ENCODE data around the gene STUB1.
"Not testable (repeated sequence)": the region's sequence is repeated elsewhere in the genome, so short reads cannot be mapped to it uniquely, and the experiment has no call there.

STUB1 gene

DNA sequence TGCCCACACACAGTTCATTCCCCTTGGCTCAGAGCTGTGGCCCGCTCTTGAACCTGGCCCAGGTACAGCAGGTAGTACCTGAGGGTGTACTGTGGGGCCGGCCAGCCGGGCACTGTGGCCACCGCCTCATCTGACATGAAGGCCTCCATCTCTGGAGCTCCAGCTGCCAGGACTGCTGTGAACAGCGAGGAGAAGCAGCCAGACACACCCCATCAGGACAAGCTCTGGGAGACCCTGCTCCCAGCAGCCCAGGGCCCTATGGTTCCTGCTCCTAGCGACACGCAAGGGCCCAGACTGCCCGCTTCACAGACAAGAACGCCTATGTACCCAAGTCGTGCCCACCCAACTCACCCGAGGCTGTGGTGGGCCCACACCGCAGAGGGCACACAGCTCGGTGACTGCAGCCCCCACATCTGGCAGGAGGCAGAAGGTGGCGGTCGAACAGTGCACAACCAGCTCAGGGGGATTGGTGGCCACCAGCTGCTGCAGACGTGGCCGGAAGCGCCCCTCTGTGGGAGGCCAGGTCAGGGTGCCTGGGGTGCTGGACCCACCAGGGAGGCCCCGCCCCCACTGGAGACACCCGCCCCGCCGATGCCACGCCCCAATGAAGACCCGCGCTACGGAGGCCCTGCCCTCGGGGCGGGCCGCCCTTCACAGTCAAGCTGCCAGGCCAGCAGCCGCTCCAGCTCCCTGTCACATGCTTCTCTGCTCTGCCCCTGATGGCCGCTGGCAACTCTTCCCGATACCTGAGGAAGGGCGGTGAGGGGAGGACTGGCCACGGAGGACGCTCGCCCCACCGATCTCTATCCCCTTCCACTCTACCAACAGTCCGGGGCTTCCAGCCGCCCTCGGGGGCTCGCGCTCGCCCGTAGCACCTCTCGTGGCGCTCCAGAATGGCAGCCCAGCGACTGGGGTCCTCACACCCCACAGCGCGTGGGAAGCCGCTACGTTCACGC is 1.1 kb upstream of the STUB1 start:
- DNase-seq (ENCODE audit: low read depth), result peak; percentile 64

DNA sequence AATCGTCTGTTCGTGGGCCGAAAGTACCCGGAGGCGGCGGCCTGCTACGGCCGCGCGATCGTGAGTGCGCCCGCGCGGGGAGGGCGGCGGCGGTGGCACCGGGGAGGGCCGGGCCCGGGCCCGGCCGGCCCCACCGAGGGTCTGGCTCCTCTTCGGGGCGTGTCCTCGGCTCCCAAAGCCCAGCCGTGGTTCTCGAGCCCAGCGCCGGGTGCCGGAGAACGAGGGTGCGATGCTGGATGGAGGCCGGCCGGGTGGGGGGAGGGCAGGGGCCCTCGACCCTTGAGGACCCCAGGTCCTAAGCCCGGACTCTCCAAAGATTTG is 375 bp downstream of the STUB1 start:
- DNase-seq (ENCODE audit: low read depth), result no peak

DNA sequence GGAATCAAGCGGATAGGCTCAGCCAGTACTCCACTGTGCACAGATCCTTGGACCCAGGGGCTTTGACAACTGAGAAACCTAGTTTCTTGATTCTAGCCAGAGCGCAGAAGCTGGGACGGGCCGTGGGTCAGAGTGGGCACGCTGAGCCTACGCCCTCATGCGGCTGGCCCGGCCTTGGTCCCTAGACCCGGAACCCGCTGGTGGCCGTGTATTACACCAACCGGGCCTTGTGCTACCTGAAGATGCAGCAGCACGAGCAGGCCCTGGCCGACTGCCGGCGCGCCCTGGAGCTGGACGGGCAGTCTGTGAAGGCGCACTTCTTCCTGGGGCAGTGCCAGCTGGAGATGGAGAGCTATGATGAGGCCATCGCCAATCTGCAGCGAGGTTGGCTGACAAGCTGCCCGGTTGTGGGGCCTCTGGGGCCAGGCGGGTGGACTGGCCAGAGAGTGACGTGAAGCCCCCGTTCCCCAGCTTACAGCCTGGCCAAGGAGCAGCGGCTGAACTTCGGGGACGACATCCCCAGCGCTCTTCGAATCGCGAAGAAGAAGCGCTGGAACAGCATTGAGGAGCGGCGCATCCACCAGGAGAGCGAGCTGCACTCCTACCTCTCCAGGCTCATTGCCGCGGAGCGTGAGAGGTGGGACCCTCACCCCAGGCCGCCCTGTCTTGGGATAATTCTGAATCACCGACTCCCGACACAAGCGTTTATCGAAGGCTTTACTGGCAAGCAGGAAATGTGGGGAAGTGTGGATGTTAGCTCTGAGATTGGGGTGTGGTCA is 946 bp downstream of the STUB1 start:
- DNase-seq (ENCODE audit: low read depth), result peak; percentile 44

DNA sequence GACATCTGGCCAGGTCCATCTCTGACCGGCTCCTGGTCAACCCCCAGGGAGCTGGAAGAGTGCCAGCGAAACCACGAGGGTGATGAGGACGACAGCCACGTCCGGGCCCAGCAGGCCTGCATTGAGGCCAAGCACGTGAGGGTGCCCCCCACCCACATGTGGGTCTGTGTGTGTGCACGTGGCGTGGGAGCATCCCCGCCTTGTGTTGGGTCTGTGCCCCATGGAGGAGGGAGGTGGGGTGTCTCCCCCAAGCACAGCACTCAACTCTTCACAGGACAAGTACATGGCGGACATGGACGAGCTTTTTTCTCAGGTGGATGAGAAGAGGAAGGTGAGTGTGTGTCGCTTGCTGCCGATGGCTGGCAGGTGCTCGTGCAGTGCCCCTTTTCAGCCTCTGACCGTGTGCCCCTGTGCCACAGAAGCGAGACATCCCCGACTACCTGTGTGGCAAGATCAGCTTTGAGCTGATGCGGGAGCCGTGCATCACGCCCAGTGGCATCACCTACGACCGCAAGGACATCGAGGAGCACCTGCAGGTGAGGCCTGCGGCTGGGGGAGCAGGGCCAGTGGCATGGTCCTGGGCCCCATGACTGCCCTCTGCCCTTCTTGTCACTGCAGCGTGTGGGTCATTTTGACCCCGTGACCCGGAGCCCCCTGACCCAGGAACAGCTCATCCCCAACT is 1.7 kb downstream of the STUB1 start:
- peak; percentile 22 for DNase-seq (ENCODE audit: low read depth)

DNA sequence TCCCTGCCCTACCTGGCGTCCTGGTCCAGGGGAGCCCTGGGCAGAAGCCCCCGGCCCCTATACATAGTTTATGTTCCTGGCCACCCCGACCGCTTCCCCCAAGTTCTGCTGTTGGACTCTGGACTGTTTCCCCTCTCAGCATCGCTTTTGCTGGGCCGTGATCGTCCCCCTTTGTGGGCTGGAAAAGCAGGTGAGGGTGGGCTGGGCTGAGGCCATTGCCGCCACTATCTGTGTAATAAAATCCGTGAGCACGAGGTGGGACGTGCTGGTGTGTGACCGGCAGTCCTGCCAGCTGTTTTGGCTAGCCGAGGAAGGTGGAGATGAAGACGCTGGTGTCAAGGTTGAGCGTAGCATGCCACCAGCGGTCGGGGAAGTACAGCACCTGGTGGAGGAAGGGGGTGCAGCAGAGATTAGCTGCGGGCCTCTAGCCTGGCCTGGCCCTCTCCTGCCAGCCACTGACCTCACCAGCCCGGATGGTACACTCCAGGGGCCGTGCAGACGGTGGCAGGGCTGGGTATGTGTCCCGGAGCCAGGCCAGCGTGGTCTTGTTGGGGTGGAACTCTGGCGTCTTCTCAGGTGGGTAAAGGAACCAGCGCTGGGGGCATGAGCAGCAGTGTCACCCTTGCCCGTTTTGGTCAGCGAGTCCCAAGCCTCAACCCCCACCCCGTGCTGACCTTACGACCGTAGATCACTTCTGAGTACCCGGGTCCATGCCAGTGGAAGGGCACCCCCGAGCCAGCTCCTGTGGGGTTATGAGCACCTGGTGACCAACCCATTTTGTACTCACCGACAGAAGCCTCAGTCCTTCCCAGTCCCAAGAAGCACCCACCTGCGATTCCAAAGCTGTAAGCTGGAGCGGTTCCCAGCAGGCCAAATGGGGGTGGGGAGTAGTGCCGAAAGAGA is 2.5 kb downstream of the STUB1 start:
- DNase-seq (ENCODE audit: low read depth), result no peak

DNA sequence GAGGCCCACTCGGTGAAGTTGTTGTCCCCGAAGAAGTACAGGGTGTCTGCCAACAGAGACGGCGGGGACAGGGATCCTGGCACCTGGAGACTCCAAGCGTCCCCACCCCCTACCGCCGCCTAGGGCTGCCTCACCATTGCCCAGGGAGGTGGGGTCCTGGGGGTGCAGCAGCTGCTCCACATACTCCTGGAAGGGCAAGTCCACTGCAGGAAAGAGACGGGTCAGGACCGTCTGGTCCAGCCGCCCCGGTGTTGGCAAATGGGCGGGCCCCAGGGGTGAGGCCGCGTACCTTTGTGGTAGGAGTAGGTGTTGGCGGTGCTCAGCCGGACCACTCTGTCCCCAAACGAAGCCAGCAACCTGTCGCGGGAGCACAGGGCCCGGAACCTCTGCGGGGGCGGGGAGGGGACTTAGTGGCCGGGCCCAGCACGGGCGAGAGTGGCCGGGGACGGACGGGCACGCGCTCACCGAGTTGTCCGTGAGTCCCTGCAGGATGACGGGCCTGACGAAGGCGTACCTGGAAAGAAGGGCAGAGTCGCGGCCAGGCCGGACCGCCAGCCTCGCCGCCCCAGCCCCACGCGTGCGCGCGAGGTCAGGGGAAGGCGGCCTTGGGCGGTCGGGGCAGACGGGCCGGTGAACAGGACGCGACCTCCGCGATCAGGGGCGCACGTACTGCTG is 3.3 kb downstream of the STUB1 start:
- DNase-seq (ENCODE audit: low read depth), result no peak

DNA sequence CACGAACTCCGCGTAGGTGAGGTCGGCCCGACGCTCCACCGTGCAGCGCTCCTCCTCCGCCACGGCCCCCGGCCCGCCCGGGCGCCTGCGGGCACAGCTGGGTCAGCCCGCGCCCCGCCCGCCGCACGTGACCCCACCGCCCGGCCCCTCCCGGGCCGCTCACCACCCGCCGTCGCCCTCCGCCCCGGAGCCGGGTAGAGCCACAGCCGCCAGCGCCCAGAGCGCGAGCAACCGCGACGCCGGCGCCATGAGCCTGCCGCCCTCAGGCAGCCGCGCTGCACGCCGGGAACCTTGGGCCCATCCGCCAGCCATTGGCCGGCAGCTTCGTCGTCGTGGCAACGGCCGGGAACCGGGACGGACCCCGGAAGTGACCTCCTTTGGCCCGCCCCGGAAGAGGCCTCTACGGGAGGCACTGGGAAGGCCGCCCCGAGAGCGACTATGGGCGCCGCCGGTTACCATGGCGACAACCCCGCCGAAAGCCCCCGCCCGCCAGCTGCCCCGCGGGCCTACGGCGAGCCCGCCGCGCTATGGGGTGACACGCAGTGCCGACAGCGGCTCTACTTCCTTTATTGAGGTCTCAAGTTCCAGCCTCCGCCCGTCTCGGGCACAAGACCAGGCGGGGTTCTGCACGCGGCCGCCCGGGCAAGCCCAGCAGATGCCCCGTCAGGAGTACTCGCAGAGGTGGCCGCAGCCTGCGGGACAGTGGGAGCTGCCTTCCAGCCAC is 4.0 kb downstream of the STUB1 start, which contains the start of gene JMJD8:
Gene JMJD8, minus strand, starts transcription at position 264 of the 724 bp plus-strand sequence. Its CDS starts 15 bp downstream, at position 249.
- DNase-seq (ENCODE audit: low read depth), result peak; percentile 96

DNA sequence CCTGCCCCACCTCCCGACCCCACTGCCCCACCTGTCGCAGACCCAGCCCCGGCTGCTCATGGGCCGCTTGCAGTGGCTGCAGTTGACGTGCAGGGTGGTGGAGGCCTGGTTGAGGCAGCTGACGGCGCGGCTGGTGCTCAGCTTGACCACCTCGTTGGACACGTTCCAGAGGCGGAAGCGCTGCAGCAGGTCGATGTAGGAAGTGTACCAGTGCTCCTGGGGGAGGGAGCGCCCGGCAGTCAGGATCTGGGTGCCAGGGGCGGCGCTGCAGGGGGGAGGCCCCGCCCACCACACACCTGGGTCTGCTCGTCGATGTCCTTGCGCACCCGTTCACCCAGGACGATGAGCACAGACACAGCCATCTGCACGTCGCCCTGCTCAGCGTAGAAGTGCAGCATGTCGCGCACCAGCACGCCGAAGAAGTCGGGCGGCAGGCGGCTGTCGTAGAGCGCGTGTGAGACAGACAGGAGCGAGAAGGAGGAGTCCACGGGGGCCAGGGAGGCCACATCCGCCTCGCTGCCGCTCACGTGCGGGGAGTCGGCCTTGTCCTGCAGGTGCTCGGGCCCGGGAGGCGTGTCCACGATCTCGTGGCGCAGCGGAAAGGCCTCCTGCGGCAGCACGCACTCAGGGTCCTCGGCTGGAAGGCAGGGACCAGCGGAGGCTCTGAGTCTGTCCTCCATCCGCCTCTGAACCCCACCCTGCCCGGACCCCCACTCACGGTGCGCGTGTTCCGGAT is 4.9 kb downstream of the STUB1 start:
- no peak for DNase-seq (ENCODE audit: low read depth)

DNA sequence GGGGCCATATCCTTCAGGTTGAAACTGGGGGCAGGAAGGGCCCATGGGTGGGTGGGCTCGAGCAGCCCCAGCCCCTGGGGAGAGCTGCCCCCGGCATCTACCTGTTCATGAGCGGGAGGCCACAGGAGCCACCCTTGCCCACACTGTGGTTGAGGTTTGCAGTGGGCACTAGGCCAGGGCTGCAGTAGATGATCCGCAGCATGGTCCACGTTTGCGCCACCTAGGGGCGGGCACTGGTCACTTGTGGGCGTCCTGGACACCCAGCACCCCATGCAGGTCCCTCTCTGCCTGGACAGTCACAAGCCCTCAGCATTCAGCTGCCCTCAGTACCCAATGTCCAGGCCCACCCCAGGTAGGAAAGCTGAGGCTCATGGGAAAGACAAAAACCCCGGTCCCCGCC is 5.8 kb downstream of the STUB1 start:
- DNase-seq (ENCODE audit: low read depth), result peak; percentile 48

DNA sequence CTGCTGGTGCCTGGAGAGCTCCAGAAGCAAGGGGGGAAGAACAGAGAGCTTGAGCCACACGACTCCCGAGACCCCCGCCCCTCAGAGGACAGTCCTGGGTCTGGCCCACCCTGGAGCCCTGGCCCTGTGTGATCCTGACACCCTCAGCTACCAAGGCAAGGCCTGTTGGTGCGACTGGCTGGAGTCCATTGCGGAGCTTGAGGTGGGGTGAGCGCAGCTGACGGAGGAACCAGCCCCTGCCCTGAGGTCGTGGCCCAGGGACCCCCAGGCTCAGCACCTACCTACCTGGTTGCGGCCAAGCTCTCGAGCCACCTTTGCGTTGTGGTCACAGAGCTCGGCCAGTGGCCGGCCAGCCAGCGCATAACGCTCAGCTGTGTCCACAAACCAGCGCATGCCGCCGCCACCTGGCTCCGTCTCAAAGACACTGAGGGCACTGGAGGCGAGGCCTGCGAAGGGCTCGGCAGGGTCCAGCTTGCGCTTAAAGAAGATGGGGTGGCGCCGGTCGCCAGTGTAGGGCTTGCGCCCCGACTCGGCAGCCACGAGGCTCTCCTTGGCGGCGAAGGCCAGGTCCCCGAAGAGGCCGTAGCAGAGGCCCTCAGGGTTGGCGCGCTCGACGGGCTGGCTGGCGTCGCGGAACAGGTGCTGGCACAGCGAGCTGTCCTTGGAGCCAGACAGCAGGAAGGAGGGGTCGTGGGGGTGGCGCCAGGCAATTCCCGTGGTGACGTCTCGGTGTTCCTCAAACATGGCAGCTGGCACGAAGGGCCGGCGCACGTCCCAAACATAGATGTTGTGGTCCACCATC is 6.5 kb downstream of the STUB1 start:
- DNase-seq (ENCODE audit: low read depth), result no peak

DNA sequence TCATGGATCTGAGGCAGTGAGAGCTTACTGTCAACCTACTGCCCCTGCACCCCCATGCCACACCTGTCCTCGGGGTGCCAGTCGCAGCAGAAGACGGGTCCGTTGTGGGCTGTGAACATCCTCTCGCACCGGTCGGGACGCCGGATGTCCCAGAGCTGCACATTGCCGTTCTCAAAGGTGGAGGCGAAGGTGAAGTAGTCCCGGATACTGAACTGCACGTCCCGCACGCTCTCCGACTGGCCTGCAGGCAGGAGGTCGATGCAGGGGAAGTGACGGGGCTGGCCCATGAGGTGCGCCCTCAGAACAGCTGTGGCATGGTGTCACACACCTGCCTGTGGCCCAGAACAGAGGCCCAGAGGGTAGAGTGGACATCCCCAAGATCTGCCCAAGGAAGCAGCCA is 7.3 kb downstream of the STUB1 start:
- DNase-seq (ENCODE audit: low read depth), result no peak

DNA sequence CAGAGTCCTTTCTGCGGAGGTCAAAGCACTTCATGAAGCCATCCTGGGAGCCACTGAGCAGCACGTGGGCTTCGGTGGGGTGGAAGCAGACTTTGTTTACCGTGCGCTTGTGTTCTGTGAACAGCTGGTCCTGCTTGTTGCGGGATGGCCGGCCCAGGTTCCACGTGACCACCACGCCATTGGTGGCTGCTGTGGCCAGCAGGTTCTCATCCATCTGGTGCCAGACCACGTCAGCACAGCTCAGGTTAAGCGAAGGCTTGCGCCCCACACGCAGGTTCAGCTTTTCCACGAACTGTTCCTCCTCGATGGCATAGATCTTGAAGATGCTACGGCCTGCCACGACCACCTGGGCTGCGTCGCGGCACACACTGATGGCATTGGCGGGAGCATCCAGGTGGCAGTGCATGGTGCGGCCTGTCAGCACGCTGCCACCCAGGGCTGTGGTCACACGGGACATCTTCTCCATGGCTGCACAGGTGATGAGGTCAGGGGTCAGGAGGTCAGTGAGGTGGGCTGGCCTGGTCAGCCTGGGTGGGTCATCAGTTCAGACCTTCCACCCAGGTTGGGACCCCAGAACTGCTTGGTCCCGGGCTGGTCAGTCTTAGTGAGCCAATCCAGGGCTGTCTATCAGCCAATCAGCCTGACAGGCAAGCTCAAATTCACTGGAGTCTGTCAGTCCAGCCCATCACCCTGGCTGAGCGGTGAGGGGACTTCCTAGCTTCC is 9.1 kb downstream of the STUB1 start:
- DNase-seq (ENCODE audit: low read depth), result no peak

DNA sequence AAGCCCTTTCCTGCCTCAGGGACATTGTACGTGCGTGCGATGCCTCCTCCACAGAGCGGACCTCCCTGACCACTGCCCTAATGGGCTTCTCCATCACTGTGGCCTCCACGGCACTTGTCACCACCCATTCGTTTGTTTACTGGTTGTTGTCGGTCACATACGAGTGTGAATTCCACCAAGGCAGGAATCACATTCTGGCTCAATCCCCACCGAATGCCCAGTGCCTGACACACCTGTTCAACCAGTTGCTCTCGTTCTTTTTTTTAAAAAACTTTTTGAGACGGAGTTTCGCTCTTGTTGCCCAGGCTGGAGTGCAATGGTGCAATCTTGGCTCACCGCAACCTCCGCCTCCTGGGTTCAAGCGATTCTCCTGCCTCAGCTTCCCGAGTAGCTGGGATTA is 11.0 kb downstream of the STUB1 start:
- DNase-seq (ENCODE audit: low read depth), result not testable (repeated sequence)

DNA sequence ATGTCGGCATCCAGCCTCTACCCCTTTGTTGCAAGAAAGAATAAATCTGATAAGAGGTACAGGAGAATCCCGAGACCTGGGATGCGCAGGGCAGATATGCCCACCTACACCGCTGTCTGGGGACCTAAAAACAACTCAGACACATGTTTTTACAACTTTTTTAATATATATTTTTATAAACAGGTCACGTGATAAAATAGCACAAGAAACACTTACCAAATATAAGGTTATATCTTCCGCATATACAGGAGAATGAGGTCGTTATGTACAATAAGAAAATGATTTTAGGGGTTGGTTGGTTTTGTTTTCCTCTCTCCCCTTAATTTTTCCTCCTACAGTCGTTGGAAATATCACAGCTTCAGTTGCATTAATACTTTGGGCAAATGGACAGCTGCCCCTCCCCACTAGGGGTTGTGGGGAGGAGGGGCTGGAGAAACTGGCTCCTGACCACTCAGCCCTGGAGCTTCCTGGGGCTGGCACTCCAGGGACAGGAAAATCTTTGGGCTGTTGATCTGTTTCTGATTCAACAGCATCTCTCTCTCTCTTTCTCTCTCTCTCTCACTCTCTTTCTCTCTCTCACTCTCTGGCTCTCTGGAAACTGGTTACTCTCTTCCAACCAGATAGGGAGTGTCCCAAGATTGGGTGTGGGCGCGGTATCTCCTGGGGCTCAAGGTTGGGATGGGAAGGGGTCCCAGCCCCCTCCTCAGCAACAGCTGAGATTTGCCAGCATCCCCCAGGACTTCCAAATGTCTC is 12.3 kb downstream of the STUB1 start:
- DNase-seq (ENCODE audit: low read depth), result no peak

DNA sequence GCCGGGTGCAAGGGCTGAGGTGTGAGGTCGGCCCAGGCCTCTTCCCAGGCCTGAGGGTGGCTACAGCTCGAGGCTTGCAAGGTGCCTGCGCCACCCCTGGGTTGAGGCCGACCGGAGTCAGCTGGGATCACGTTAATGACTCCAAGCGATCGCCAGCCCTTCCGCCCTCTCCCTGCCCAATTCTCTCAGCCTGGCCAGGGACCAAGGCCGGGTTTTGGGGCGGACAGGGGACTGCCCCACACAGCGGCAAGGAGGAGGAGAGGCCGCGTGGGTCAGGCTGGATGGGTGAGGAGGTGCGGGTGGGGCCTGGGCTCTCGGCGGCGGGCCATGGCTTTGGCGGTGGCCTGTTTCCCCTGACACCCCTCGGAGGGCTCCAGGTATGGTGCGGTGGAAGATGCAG is 13.2 kb downstream of the STUB1 start:
- no peak for DNase-seq (ENCODE audit: low read depth)

DNA sequence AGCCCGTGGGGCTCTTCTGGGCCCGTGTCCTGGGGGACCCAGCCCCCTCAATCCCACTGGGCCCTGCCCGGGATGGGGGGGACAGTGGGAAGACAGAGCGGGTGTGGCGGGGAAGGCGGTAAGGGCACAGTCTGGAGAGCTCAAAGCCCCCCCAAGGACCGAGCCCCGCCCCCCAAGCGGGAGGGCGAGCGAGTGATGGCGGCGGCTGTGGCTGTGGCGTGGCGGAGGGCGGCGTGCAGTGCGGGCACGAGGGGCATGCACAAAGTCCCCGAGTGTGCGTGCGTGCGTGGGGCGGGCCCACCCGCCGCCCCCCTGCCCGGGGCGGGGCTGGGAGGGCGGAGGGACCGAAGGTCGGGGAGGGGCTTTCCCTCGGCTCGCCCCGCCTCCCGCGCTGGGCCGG is 13.6 kb downstream of the STUB1 start:
- no peak for DNase-seq (ENCODE audit: low read depth)

DNA sequence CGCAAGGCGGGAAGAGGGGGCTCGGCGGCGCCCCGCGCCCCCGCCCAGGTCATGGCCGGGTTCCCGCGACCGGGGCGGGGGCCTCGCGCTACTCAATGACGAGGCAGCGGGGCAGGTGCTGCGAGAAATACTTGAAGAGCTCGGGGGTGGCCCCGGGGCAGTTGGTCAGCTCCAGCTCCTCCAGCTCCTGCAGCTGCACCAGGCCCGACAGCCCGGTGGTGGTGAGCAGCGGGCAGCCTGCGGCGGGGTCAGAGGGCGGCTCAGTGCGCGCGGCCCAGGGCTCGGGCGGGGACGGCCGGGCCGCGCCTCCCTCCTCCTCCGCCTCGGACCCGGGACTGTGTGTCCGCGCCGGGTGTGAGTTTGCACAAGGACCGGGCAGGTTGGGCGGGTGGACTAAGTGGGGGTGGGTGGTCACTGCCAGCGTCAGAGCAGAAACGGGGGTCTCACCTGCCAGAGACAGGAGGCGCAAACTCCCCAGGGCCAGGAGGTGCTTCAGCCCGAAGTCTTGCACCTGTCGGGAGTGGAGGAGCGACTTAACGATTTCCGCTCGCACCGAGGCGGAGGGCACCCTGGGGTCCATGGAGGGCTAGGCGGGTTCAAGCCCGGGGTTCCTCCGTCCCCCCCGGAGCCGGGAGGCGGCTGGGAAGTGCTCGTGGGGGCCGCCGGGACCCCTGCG is 14.1 kb downstream of the STUB1 start:
- DNase-seq (ENCODE audit: low read depth), result no peak
